IMR-90 (cell line): ENCODE results near the gene ADCK2. TPM values are rescaled to one million over a fixed set of nuclear protein-coding genes. Genes with fewer than 3 reads are reported as not detected.
A peak's percentile ranks its signal among the peaks of the same experiment; 100 is the strongest.

ENCODE experiments used
- ATAC-seq: fragments of 200-7000 bp; cut with Tn5 transposase; 2 replicates; pipeline ENCODE4 v1.9.1; 2020; ENCODE audit warnings: low read depth, mild to moderate bottlenecking, moderate library complexity
- BruUV-seq: library from RNA; stranded (reverse); fragments of 400-500 nt; replicated peaks from 2 replicates; lab custom pipeline; 2021; lab: Mats Ljungman, UMichigan
- CTCF ChIA-PET: fragments of 300-600 bp; formaldehyde crosslinking; extraction: SDS; loops from one replicate; lab custom pipeline; 2021; ENCODE audit warnings: antibody characterized with exemption; lab: Yijun Ruan, JAX
- POLR2A ChIA-PET: fragments of 300-600 bp; sonication (Branson Sonifier 250); formaldehyde crosslinking; loops from one replicate; lab custom pipeline; 2022; ENCODE audit warnings: antibody characterized with exemption; ENCODE audit not compliant: unreplicated experiment; lab: Charles Lee
- DNase-seq: peaks from one replicate; pipeline ENCODE4 v3.0.0; 2013
- H2AFZ ChIP-seq: replicated peaks from 2 replicates; pipeline ENCODE3; 2013; ENCODE audit warnings: low read length, mild to moderate bottlenecking; ENCODE audit not compliant: poor library complexity
- H2AK5ac ChIP-seq: 2 replicates; pipeline ENCODE4 v1.6.1; 2013; ENCODE audit warnings: low read depth, low read length, inconsistent platforms
- H2AK9ac ChIP-seq: replicated peaks from 2 replicates; pipeline ENCODE3; 2013; ENCODE audit warnings: mild to moderate bottlenecking, low read depth, low read length, moderate library complexity; ENCODE audit not compliant: poor library complexity
- H2BK120ac ChIP-seq: 2 replicates; pipeline ENCODE4 v1.6.1; 2013; ENCODE audit warnings: low read depth, low read length, inconsistent platforms
- H2BK15ac ChIP-seq: 3 replicates; pipeline ENCODE4 v1.6.1; 2013; ENCODE audit warnings: low read depth, low read length, inconsistent platforms
- H2BK20ac ChIP-seq: 2 replicates; pipeline ENCODE4 v1.6.1; 2013; ENCODE audit warnings: low read depth, mild to moderate bottlenecking, inconsistent platforms, low read length, moderate library complexity
- H2BK5ac ChIP-seq: 2 replicates; pipeline ENCODE4 v1.6.1; 2013; ENCODE audit warnings: mild to moderate bottlenecking, low read depth, low read length, inconsistent platforms; ENCODE audit not compliant: poor library complexity, severe bottlenecking
- H3K14ac ChIP-seq: replicated peaks from 2 replicates; pipeline ENCODE4 v1.6.1; 2013; ENCODE audit warnings: low read depth, low read length, inconsistent platforms
- H3K18ac ChIP-seq: 2 replicates; pipeline ENCODE4 v1.6.1; 2013; ENCODE audit warnings: low read depth, low read length, control low read depth
- H3K23ac ChIP-seq: 2 replicates; pipeline ENCODE4 v1.6.1; 2013; ENCODE audit warnings: low read depth, low read length, inconsistent platforms
- H3K27ac ChIP-seq: 2 replicates; pipeline ENCODE4 v1.5.1; 2013; ENCODE audit warnings: mild to moderate bottlenecking, control low read depth, low read length; ENCODE audit not compliant: insufficient read depth
- H3K27me3 ChIP-seq: 2 replicates; pipeline ENCODE4 v1.6.1; 2013; ENCODE audit warnings: low read length; ENCODE audit not compliant: control insufficient read depth, insufficient read depth
- H3K36me3 ChIP-seq: 2 replicates; pipeline ENCODE4 v1.6.1; 2013; ENCODE audit warnings: low read length, mixed read lengths; ENCODE audit not compliant: control insufficient read depth, insufficient read depth
- H3K4ac ChIP-seq: 2 replicates; pipeline ENCODE4 v1.6.1; 2013; ENCODE audit warnings: low read depth, low read length, inconsistent platforms
- H3K4me1 ChIP-seq: 2 replicates; pipeline ENCODE4 v1.6.1; 2013; ENCODE audit warnings: low read length, mixed read lengths; ENCODE audit not compliant: control insufficient read depth, insufficient read depth
- H3K4me2 ChIP-seq: 2 replicates; pipeline ENCODE4 v1.6.1; 2013; ENCODE audit warnings: low read depth, mild to moderate bottlenecking, control low read depth, low read length, moderate library complexity
- H3K4me3 ChIP-seq: 2 replicates; pipeline ENCODE4 v1.5.1; 2013; ENCODE audit warnings: low read depth, mild to moderate bottlenecking, control low read depth, low read length, moderate library complexity; ENCODE audit not compliant: insufficient read depth
- H3K56ac ChIP-seq: 2 replicates; pipeline ENCODE4 v1.6.1; 2013; ENCODE audit warnings: low read length, inconsistent platforms; ENCODE audit not compliant: insufficient read depth; ENCODE audit errors: extremely low read depth
- H3K79me1 ChIP-seq, 2 experiments: 2 replicates each; pipeline ENCODE4 v1.6.1; 2013; ENCODE audit warnings: low read length in 2 of 2, inconsistent platforms in 1 of 2, low read depth in 1 of 2
- H3K9ac ChIP-seq: 2 replicates; pipeline ENCODE4 v1.6.1; 2013; ENCODE audit warnings: low read depth, low read length, control low read depth
- H3K9me1 ChIP-seq: 2 replicates; pipeline ENCODE4 v1.6.1; 2013; ENCODE audit warnings: low read length, inconsistent platforms; ENCODE audit not compliant: insufficient read depth
- H3K9me3 ChIP-seq: 2 replicates; pipeline ENCODE4 v1.6.1; 2013; ENCODE audit warnings: low read length; ENCODE audit not compliant: control insufficient read depth, insufficient read depth
- H4K20me1 ChIP-seq: 2 replicates; pipeline ENCODE4 v1.6.1; 2013; ENCODE audit warnings: low read length, inconsistent platforms; ENCODE audit not compliant: insufficient read depth
- H4K5ac ChIP-seq: 2 replicates; pipeline ENCODE4 v1.6.1; 2013; ENCODE audit warnings: mild to moderate bottlenecking, low read depth, low read length, control low read depth
- H4K8ac ChIP-seq, 2 experiments: 2 replicates each; pipeline ENCODE4 v1.6.1; 2013; ENCODE audit warnings: low read depth in 2 of 2, low read length in 2 of 2, control low read depth in 1 of 2, inconsistent platforms in 1 of 2
- H4K91ac ChIP-seq: 2 replicates; pipeline ENCODE4 v1.6.1; 2013; ENCODE audit warnings: low read depth, low read length, inconsistent platforms; ENCODE audit not compliant: insufficient read depth
- BHLHE40 ChIP-seq: fragments of 150-350 bp; IDR thresholded peaks from 2 replicates; pipeline ENCODE4 v1.6.1; 2016; ENCODE audit warnings: mild to moderate bottlenecking, low read depth, low read length
- CEBPB ChIP-seq: IDR thresholded peaks from 2 replicates; pipeline ENCODE4 v1.6.1; 2012; ENCODE audit warnings: low read depth, low read length, improper control_type of control experiment
- CHD1 ChIP-seq: IDR thresholded peaks from 2 replicates; pipeline ENCODE4 v1.6.1; 2012; ENCODE audit warnings: low read depth, low read length, improper control_type of control experiment
- CTCF ChIP-seq: conservative IDR thresholded peaks from 2 replicates; pipeline ENCODE4 v1.5.1; 2012; ENCODE audit warnings: mild to moderate bottlenecking, low read depth, low read length, improper control_type of control experiment
- ELK1 ChIP-seq: fragments of 150-350 bp; IDR thresholded peaks from 2 replicates; pipeline ENCODE4 v1.6.1; 2016; ENCODE audit warnings: low read depth, mild to moderate bottlenecking, low read length, moderate library complexity, borderline replicate concordance
- MAFK ChIP-seq: IDR thresholded peaks from 2 replicates; pipeline ENCODE4 v1.6.1; 2012; ENCODE audit warnings: low read depth, low read length, improper control_type of control experiment
- MXI1 ChIP-seq: IDR thresholded peaks from 2 replicates; pipeline ENCODE4 v1.6.1; 2012; ENCODE audit warnings: low read depth, mild to moderate bottlenecking, low read length, moderate library complexity, borderline replicate concordance
- NFE2L2 ChIP-seq: fragments of 150-350 bp; IDR thresholded peaks from 2 replicates; pipeline ENCODE4 v1.6.1; 2016; ENCODE audit warnings: low read depth, mild to moderate bottlenecking, low read length
- POLR2A ChIP-seq: IDR thresholded peaks from 2 replicates; pipeline ENCODE4 v1.6.1; 2012; ENCODE audit warnings: mild to moderate bottlenecking, low read depth, low read length
- RAD21 ChIP-seq: IDR thresholded peaks from 2 replicates; pipeline ENCODE4 v1.6.1; 2012; ENCODE audit warnings: low read length, improper control_type of control experiment
- RFX5 ChIP-seq: IDR thresholded peaks from 2 replicates; pipeline ENCODE4 v1.8.0; 2012; ENCODE audit warnings: low read depth, mild to moderate bottlenecking, low read length, moderate library complexity
- USF2 ChIP-seq: fragments of 150-350 bp; IDR thresholded peaks from 2 replicates; pipeline ENCODE4 v1.6.1; 2017; ENCODE audit warnings: mild to moderate bottlenecking, antibody characterized with exemption, low read length, low read depth
- WGBS, 2 experiments: methylation state at CpG; one replicate each; pipeline versions ENCODE4 v1.1.5 to v1.1.7; 2013; ENCODE audit warnings: missing lambda C conversion rate in 2 of 2; ENCODE audit not compliant: insufficient read length in 1 of 2; ENCODE audit errors: extremely low coverage in 2 of 2; 5-methylcytosine and 5-hydroxymethylcytosine counted together
- dilution Hi-C: fragments of 300-500 bp; cut with HindIII; formaldehyde crosslinking; loops from one replicate; pipeline ENCODE4 v1.14.3; 2018; ENCODE audit warnings: low sequenced_read_pairs; ENCODE audit not compliant: unreplicated experiment
- in situ Hi-C: fragments of 300-500 bp; cut with MboI; formaldehyde crosslinking; loops from 3 replicates; pipeline ENCODE4 v1.14.3; 2019; ENCODE audit warnings: low sequenced_read_pairs, inconsistent platforms, mixed read lengths
- intact Hi-C: fragments of 100-400 bp; cut with micrococcal nuclease; formaldehyde crosslinking; loops from 2 replicates; pipeline ENCODE4 v1.10.0; 2022
- polyA plus RNA-seq, 3 experiments: library from polyadenylated mRNA; depleted of rRNA; stranded (reverse); fragments of >200 nt; gene quantifications; 2 replicates each; pipeline ENCODE4 v1.2.3, GENCODE V29; 2012; ENCODE audit warnings: low replicate concordance in 1 of 3
- total RNA-seq: library from RNA; depleted of rRNA; stranded (reverse); fragments of >200 nt; gene quantifications from 2 replicates; pipeline ENCODE4 v1.2.3, GENCODE V29; 2012

The ADCK2 gene
- total and polyA plus RNA-seq, 2 of the 4 experiments (the other 2 are of a cell fraction), result 7.1 to 10.0 TPM

GRCh38 chr7:140653319-140654108 is 19.2 kb upstream of the ADCK2 start:
- no peak overlapping the region; the same call in 1 of the 2 replicates for H3K14ac ChIP-seq
- dilution Hi-C loops, result no loop called here
- H4K20me1 ChIP-seq, result no peaks in the 10 kb centered on the region
- no peak overlapping the region for H2BK5ac ChIP-seq
- H2AK9ac ChIP-seq, result peak overlapping the region; percentile 23
- peak overlapping the region; percentile 62 for H2BK120ac ChIP-seq
- 0 out of 2 replicates have a peak overlapping the region, but pooled peaks have one; percentile 18 for H2BK20ac ChIP-seq
- in situ Hi-C loops, result loop anchor here (5.0 kb wide), 2 partner anchors 131 to 176 kb away; partner anchors contain the start of gene MKRN1
- H3K27me3 ChIP-seq, result no peaks in the 10 kb centered on the region
- H3K79me1 ChIP-seq, result no peaks in the 10 kb centered on the region
- peak overlapping the region in 1 of 2 experiments; percentile 53; a peak in 1 of 4 replicates for H4K8ac ChIP-seq
- ATAC-seq, result peak; percentile 82
- H3K56ac ChIP-seq, result no peak overlapping the region
- no TSS peak for BruUV-seq
- peak; percentile 86 for DNase-seq
- H3K9me3 ChIP-seq, result no peaks in the 10 kb centered on the region
- no peak overlapping the region for H3K23ac ChIP-seq
- intact Hi-C loops, result loop anchor here (1.0 kb wide), 2 partner anchors 135 to 178 kb away; no protein-coding TSS in a partner anchor
- peak overlapping the region; percentile 42; the same call in 1 of the 2 replicates for H4K5ac ChIP-seq
- H3K9ac ChIP-seq, result peak overlapping the region; percentile 12; the same call in 1 of the 2 replicates
- no peak overlapping the region; the same call in 1 of the 2 replicates for H2AK5ac ChIP-seq
- peak overlapping the region; percentile 40 for H3K4ac ChIP-seq
- peaks cover 11% of the 10 kb centered on the region for H3K4me1 ChIP-seq
- no peaks in the 10 kb centered on the region for H3K36me3 ChIP-seq
- H2BK15ac ChIP-seq, result no peak overlapping the region
- H3K27ac ChIP-seq, result no peak overlapping the region
- peak overlapping the region; percentile 85 for H2AFZ ChIP-seq
- peak overlapping the region; percentile 38; the same call in 1 of the 2 replicates for H4K91ac ChIP-seq
- 0 out of 2 replicates have a peak, but pooled peaks cover 3% of the 10 kb centered on the region for H3K9me1 ChIP-seq
- 0% methylated on average over 5 of the region's 15 CpGs; no CpG with 5 or more reads in 1 of the 2 experiments for WGBS, 2 experiments
- peak overlapping the region; percentile 52; the same call in 1 of the 2 replicates for H3K18ac ChIP-seq
- POLR2A ChIA-PET, result interaction anchor here (0.6 kb wide), 1 partner anchor 174 kb away, joined by 3 read pairs; no protein-coding TSS in a partner anchor
- H3K4me2 ChIP-seq, result no peak overlapping the region; the same call in 1 of the 2 replicates
- CTCF ChIA-PET, result interaction anchor here (0.5 to 1.2 kb wide), 4 partner anchors 46 to 609 kb away, joined by 3 read pairs; no protein-coding TSS in a partner anchor
- no peak overlapping the region for H3K4me3 ChIP-seq
- TF ChIP-seq CTCF (peak; percentile 95), USF2 (peak; percentile 17; the same call in 1 of the 2 replicates), RFX5 (no peak), BHLHE40 (no peak), MXI1 (peak; percentile 50; the same call in 1 of the 2 replicates), POLR2A (0 out of 2 replicates have a peak, but pooled peaks have one; percentile 42), NFE2L2 (no peak), RAD21 (peak; percentile 99), ELK1 (no peak), CEBPB (no peak), CHD1 (no peak), MAFK (no peak)
